Stimulated activated CD8-positive, alpha-beta memory T cell treated with anti-CD3 and anti-CD28 coated beads, Interleukin-2, amount 100 ng/mL, for 1 hour (primary cell): ENCODE data around the gene ZNF48.
"Not testable (repeated sequence)": the region's sequence is repeated elsewhere in the genome, so short reads cannot be mapped to it uniquely, and the experiment has no call there.

Experiments used
- DNase-seq, 2 donors: peaks; one replicate each; pipeline ENCODE4 v3.0.0-alpha.2; 2020; ENCODE audit warnings: low read depth in 2 of 2

The ZNF48 gene

GRCh38 chr16:30378236-30379157, 16.7 kb upstream of the ZNF48 start:
- peak; percentile 99 to 100 for DNase-seq

- DNase-seq, result no peak
These were observed 15.9 kb upstream of the ZNF48 start for GRCh38 chr16:30379158-30379783.

GRCh38 chr16:30380072-30380802, 15.0 kb upstream of the ZNF48 start:
- DNase-seq, result no peak

GRCh38 chr16:30380803-30381208, 14.4 kb upstream of the ZNF48 start:
- DNase-seq, result no peak

GRCh38 chr16:30381291-30382041, 13.8 kb upstream of the ZNF48 start:
- DNase-seq, result no peak

GRCh38 chr16:30382111-30382881, 12.9 kb upstream of the ZNF48 start, which contains the start of gene SEPTIN1:
SEPTIN1 (minus strand) TSS chr16:30382561; CDS start chr16:30382542, 19 bp downstream.
- DNase-seq, result peak; percentile 47 to 60

- no peak for DNase-seq
These were observed 11.7 kb upstream of the ZNF48 start for GRCh38 chr16:30383521-30383920.

- no peak for DNase-seq
These were observed 547 bp upstream of the ZNF48 start for GRCh38 chr16:30394592-30395154.

GRCh38 chr16:30395992-30396585, 869 bp downstream of the ZNF48 start:
- DNase-seq, result no peak

GRCh38 chr16:30396627-30397026, 1.4 kb downstream of the ZNF48 start:
- not testable (repeated sequence) for DNase-seq

- no peak for DNase-seq
These were observed 1.8 kb downstream of the ZNF48 start for GRCh38 chr16:30397056-30397455.

GRCh38 chr16:30397776-30398660, 2.8 kb downstream of the ZNF48 start:
- DNase-seq, result no peak

GRCh38 chr16:30398661-30399434, 3.6 kb downstream of the ZNF48 start:
- DNase-seq, result no peak

- DNase-seq, result no peak
These were observed 4.4 kb downstream of the ZNF48 start for GRCh38 chr16:30399435-30400186.

GRCh38 chr16:30401768-30402425, 6.7 kb downstream of the ZNF48 start:
- DNase-seq, result no peak

GRCh38 chr16:30406795-30407101, 11.5 kb downstream of the ZNF48 start:
- no peak for DNase-seq
